ENCODE data around the gene PACC1.
A peak's percentile ranks its signal among the peaks of the same experiment; 100 is the strongest.

The PACC1 gene

DNA sequence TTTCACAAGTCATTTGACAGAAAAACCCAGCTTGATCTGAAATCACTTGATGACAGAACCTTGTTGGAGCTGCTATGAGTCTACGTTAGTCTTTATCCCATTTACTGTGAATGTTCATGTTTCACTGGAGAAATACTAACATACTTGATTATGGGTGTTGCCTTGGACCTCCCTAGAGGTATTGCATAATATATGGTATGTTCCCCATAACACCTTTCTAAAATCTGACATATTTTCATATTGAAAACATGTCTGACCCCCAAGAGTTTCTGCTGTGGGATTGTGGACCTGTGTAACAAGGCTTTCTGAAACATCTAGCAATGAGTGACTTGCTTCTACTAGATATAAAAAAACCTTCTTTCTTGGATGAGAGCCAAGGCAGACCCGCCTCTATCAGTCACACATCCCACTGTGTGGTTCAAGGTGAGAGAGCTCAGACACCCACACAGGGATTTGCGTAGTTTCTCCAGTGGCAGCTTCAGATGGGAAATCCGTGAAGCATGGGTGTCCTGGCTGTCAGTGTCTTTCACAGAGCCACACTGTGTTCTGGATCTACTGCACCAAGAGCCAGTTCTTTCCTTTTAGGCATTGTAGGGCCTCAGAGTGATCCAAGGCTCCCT is 22.6 kb upstream of the PACC1 start:
- DNase-seq = no peak

DNA sequence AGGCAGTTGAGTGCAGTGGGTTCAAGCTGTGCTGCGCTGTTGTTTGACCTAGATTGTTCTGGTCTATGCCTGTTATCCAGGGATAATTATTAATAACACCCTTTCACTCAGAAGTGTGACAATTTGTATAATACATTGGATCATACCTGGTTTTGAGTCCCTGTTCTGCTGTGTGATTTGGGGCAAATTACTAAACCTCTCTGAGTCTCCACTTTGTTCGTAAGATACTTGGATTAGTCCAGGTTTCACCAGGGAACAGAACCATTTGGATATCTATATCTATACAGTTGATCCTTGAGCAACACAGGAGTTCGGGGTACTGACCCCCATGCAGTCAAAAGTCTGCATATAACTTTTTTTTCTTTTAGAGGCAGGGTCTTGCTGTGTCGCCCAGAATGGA is 20.3 kb upstream of the PACC1 start:
- no peak for DNase-seq

DNA sequence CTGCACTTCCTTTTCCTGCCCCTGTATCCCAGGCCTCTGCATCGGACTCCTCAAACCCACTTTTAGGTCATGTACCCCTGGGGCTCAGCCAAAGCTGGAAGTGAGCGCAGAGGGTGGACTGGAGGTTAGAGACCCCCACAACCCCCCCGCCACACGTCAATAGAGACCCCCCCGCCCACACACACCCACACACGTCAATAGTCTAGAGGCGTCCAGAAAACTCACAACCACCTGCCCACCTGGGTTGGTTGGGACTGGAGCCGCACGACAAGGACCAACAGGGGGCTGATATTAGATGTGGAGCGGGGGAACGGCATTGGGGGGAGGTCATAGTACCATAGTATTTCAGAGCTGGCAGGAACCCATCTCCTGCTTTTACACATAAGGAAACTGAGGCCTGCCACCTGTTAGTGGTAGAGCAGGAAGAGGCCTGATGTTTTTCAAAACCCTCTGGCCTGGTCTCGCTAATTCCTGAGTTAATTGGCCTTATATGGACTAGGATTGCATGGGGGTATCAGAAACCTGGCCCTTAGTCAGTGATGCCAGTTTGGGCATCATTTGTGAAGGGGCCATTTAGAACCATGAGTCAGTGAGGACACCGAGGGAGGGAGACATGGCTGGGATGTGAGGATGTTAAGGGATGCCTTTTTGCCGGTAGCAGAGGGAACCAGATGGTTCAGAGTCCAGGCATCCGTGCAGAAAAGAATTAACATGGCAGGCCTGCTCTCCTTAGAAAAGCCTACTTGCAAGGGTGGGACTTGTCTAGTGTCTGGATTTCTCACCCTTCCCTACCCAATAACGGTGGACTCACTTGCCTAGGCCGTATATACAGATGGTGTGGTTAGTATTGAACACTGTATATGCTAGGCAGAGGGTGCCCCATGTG is 19.1 kb upstream of the PACC1 start:
- no peak for DNase-seq

DNA sequence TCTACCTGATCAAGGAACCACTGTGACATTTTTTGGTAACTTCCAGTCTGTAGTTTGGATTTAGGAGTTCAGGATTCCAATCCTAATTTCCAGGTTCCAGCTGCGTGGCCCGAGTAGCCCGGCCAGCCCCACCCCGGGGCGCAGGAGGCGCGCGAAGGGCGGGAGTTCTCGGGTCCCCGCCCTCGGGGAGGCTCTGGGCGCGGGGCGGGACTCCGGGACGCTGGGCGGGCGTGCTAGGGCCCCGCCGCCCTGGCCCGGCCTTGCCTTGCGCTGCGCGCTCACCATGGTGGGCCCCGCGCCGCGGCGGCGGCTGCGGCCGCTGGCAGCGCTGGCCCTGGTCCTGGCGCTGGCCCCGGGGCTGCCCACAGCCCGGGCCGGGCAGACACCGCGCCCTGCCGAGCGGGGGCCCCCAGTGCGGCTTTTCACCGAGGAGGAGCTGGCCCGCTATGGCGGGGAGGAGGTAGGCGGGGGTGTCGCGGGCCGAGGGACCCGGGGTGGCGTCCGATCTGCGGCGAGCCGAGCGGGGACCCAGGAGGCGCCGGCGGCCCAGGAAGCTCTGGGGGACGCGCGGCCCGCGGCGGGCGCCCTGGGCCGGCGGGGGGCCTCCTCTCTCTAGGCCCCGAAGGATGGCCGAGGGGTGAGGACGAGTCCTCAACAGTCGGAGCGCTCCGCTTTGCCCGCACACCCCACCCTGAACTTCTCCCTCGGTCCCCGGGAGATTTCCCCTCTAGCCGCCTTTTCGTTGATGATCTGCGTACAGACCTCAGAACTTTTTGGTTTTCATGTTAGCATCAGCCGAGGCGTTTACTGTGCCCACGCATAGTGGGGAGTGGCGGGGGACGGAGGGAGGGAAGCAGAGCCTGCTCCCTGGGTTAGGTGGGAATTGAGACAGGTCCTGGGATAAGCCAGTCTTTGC is 18.2 kb upstream of the PACC1 start, which contains the start of gene NENF:
Gene NENF, plus strand, starts transcription at position 260 of the 916 bp plus-strand sequence. Its CDS starts 24 bp downstream, at position 284.
- peak; percentile 67 to 84 for DNase-seq

DNA sequence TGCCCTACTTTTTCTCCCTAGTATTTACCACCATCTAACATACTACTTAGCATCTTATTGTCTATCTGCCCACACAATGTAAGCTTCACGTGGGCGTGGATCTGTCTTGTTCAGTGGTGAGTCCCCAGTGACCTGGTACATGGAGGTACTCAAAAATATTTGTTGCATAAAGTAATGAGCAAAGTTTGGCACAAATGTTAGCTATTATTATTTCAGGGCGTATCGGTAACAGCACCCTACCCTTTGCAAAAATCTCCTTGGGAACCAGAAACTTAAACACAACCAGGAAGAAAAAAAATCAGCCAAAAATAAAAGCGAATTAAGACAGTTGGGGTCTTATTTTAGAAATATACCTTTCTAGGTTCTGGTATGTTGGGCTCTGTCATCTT is 17.6 kb upstream of the PACC1 start:
- DNase-seq = no peak

DNA sequence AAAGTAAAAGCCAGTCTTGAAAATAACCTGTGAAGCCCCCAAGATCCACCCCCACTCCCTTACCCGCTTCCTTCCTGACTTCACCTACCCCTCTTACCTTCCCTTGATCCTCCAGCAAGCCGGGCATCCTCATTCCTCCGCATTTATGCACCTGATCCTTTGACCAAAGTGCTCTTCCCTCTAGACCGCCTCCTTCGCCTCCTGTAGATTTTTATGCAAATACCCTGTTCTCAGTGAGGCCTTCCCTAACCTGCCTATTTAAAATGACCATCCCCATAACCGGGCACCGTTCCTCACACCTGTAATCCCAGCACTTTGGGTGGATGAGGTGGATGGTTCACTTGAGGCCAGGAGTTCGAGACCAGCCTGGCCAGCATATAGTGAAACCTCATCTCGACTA is 17.0 kb upstream of the PACC1 start:
- DNase-seq = no peak

DNA sequence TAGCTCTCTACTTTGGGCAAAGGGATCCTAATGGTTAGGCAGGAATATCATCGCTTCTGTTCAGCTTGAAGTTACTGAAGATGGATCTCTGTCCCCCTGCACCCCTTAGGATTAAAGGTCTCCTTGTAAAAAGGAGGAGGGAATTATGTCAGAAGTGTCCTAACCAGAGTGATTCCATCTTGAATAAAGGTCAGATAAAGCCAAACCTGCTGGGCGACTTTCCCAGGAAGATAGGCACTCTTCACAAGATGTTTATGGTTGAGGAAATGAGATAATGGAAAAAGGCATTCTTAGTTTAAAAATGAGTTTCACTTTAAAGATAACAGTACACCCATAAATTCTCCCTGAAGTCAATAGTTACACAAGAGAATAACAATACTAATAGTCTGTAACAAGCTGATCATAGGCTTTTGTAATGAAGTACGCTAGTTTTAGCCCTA is 16.3 kb upstream of the PACC1 start:
- no peak for DNase-seq

DNA sequence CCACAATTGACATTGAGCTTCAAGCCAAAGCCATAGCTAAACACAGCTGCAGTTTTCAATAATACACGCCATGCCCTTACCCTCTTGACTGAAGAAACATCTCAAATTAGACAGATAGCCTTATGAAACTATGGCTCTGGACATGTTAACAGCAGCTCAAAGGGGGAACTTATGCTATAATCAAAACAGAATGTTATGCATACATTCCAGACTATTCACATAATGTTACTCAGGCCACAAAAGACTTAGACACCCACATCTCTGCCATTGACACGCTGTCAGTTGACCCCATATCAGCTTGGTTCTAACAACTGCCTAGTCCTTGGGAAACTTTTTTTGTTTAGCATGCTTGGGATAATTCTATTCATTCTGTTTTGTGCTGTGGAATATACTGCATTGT is 15.7 kb upstream of the PACC1 start:
- no peak for DNase-seq

DNA sequence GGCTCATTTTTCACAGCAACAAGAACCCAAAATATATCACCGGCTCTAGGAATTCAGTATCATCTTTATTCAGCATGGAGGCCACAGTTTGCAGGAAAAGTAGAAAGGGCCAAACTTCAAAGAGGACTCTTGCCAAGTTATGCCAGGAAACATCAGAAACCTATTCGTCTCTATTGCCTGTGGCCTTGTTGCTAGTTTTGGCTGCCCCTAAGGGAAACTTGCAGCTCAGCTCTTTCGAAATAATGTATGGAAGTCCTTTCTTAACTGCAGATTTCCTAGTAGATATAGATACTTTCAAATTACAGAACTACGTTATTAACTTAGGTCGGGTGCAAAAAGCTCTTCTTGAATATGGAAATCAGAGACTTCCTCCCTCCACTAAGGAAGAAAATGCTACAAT is 13.8 kb upstream of the PACC1 start:
- DNase-seq = no peak

DNA sequence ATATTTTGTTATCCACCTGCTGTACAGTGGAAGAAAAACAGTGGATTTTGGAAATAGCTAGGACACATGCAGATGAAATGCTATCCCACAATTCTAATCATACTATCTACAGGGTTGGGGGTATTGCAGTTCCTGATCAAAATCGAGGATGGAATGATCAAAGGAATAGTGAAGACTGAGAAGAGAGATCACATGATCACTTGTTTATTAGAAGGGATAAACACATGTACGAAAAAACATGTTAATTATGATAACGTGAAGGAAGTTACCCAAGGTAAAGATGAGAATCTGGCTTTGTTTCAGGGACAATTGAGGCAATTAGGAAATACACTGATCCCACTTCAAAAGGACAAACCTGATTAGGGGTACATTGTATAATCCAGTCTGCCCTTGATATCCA is 9.2 kb upstream of the PACC1 start:
- DNase-seq = no peak

DNA sequence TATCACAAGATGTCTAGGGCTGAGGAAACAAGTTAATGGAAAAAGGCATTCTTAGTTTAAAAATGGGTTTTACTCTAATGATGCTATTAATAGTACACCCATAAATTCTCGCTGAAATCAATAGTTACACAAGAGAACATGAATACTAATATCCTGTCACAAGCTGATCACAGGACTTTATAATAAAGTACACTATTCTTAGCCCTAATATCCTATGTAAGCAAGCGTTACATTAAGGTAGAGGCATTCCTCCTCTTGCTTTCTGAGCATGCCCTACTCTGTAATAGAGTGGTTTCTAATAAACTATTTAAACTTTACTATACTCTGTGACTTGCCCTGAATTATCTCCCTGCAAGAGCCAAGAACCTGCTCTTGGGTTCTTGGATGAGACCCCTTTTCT is 6.5 kb upstream of the PACC1 start:
- no peak for DNase-seq

DNA sequence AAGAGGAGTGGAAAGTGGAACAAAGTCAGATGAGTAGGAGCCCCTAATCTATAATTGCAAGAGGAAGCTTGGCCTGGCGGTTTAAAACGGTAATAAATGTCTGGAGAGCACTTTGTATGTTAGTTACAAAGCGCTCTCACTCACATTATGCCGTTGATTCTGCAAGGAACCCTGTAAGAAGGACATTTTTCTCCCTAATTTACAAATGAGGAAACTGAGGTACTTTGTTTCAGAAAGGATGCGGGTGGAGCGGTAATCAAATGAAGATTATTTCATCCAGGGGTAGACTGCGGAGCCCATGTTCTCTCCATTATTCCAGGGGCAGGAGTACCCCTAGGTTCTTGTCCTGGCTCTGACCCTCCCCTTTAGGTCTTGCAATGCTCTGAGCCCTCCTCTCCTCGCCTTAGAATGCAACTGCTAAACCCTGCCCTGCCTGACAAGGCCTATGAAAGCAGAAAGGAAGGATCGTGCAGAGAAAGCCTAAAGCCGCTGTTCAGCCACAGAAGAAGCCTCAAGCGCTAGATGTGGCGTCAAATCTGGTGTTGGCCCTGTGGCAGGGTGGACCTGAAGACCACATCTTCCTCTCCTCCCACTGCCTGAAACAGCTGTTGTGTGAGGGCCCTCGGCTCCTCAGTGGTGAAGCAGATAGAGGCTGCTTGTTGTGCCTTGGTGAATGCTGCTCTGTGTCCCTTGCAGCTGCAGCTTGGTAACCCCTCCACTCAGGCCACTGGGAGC is 588 bp upstream of the PACC1 start:
- no peak for DNase-seq

DNA sequence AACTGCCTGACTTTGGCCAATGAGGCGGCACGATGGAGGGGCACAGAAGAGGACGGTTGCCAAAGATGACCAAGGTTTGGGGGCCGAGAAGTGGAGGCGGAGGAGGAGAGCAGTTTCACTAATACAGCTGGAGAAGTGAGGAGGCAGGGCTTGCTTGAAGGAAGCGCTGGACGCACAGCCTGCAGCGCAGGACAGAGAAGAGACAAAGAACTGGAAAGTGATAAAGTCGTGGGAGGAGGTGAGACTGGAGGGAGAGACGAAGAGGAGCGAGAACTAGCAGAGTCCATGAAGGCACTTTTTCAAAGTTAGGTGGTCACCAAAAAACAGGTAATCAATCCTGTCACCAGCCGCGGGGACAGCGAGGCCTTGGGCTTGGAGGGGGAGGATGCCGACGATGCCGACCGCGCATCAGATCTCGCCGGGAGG is 771 bp downstream of the PACC1 start:
- DNase-seq = no peak

DNA sequence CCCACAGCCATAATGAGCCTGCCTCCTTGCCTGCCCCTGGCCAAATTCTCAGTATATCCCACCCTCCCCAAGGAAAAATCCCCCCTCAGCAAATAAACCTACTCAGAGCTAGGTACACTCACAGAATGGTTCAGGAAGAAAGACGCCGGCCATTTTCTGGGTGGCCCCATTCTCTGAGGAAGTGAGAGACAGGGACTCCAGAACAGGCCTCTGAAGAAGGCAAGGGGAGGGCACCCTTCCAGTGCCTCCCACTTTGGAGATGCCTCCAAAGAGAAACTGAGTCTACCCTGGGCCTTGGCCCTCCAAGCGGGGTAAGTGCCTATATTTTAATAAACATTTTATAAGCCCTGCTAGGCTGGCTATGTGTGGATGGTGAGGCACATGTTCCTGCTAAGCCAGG is 2.3 kb downstream of the PACC1 start:
- DNase-seq = no peak

DNA sequence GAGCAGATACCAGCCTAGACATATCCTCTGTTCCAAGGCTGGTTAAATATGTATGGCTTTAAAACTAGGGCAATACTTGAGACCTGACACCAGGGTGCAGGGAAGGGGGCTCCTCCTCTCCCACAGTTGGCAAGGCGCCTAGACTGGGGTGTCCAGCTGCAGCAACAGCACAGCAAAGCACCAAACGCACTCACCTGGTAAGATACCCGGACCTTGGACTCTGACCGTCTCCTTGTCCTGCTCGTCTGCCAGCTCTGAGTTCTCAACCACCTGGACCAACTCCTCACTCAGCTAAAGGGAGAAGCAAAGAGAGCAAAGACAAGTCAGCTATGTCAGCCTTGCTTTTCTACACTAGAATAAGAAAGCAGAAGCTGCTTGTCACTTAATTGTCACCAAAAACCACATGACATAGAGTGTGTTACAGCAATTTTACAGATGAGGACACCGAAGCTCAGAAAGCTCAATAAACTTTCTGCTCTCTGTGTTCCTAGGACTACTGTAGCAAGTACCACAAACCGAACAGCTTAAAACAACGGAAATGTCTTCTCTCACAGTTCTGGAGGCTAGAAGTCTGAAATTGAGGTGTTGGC is 4.4 kb downstream of the PACC1 start:
- DNase-seq = no peak

DNA sequence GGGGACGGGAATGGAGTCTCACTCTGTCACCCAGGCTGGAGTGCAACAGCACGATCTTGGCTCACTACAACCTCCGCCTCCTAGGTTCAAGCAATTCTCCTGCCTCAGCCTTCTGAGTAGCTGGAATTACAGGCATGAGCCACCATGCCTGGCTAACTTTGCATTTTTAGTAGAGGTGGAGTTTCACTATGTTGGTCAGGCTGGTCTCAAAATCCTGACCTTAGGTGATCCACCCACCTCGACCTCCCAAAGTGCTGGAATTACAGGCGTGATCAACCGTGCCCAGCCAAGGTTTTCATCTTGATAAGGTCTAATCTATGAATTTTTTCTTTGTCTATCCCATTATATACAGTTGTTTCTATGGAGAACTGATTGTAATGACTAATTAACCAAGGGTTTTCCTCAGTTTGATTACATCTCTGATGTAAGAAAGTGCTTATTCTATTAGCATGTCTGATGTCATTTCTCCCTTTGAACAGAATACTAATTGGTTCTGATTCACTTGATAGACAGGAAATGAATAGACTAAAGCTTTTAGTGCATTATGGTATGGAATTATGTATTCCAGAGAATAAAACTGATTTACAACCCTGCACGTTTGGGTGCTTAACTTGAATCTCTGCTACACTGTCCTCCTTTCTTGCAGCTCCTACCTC is 11.9 kb downstream of the PACC1 start:
- DNase-seq = no peak

DNA sequence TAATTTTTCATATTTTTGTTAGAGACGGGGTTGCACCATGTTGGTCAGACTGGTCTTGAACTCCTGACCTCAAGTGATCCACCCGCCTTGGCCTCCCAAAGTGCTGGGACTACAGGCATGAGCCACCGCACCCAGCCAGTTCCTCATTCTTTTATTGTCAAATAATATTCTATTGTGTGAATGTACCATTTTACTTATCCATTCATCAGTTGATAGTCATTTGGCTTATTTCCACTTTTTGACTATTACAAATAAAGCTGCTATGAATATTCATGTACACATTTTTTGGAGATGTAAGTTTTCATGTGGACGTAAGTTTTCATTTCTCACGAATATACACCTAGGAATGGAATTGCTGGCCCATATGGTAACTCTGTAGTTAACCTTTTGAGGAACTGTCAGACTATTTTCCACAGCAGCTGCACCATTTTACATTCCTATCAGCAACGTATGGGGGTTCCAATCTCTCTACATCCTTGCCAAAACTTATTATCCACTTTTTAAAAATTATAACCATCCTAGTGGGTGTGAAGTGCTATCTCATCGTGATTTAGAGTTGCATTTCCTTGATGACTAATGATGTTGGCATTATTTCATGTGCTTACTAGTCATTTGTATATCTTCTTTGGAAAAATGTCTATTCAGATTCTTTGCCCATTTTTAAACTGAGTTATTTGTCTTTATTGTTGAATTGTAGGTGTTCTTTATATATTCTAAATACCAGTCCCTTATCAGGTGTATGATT is 12.7 kb downstream of the PACC1 start:
- DNase-seq = no peak

DNA sequence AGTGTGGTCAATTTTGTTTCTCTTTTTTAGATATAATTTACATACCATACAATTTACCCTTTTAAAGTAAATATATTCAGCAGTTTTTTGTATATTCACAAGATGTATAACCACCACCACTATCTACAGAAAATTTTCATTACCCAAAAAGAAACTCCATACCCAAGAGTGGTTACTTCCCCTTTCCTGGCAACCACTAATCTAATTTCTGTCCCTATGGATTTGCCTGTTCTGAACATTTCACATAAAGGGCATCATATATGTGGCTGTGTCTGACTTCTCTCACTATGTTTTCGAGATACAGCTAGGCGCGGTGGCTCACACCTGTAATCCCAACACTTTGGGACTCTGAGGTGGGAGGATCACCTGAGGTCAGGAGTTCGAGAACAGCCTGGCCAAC is 13.6 kb downstream of the PACC1 start:
- DNase-seq = no peak

DNA sequence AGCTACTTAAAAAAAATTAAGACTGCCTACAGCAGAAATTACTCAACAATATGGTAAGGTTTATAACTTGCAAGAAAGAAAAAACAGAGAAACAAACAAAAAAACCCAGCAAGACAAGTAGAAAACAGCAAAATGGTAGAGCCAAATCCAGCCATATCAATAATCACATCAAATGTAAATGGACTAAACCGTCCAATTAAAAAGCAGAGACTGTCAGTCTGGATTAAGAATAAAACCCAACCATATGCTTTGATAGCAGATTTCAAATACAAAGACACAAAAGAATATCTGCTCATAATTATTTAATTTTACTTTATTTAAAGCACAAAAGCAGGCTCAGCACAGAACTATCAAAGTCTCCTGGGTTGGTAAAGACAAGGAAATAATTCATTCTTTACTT is 17.5 kb downstream of the PACC1 start:
- no peak for DNase-seq

DNA sequence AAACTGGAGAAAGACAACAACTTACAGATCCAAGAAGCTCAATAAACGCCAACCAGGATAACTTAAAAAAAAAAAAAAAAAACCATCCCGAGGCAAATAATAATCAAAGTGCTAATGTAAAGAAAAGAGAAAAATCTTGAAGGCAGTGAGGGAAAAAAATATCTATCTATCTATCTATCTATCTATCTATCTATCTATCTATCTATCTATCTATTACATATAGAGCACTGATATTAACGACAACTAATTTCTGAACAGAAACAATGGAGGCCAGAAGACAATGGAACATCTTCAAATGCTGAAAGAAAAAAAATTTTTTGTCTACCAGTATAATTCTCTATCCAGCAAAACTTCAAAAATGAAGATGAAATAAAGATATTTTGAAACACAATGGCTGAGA is 18.0 kb downstream of the PACC1 start:
- no peak for DNase-seq
